ENCODE results near the gene LMAN2.
"Not testable (repeated sequence)": the region's sequence is repeated elsewhere in the genome, so short reads cannot be mapped to it uniquely, and the experiment has no call there.

LMAN2 gene

DNA sequence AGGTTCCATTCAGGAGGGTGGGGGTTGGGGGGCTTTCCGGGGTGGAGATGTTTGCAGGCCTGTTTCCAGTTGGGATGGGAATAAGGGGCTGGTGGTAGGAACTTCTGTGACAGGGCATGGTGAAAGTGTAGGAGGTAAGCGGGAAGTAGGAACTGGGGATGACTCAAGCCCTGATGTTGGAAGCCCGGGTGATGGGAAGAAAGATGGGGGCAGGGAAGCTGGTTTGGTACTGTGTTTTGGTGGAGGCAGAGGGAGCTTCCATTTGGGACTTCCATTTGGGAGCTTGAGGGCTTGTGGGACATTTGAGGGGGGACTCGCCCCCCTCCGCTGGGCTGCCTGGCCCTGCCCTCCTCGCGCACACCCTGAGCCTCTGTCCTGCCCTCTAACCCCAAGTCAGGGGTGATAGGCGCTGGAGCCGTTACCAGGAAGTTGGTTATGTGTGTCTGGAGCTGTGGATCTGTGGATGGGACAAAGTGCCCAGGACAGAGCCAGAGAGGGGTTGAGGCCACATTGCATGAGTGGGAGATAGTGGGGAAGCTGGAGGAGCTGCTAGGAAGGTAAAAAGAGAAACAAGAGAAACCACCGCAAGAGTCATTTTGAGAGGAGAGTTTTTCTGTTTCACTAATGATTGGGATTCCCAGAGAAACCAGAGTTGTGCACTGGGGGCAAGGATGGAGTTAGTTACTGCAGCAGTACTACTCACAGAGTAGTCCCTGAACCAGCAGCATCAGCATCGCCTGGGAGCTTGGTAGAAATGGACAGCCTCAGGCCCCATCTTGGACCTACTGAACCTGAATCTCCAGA lies 12.9 kb upstream of the LMAN2 start:
- DNase-seq (ENCODE audit: low read depth), result no peak

DNA sequence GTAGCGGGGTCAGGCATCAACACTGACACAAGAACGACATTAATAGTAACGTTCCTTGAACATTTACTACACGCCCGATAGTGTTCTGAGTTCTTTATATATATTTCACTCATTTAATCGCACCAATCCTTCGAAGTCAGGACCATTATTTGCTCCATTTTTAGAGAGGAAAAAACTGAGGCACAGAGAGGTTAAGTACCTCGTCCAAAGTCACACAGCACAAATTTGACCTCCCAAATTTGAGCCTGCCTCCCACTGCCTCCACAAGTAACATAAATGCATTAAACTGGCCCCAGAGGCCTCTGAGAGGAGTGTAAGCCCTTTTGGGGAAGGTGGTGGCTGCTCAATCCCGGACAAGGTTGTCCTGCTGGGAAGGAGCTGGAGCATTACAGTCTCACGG lies 12.1 kb upstream of the LMAN2 start:
- no peak for DNase-seq (ENCODE audit: low read depth)

DNA sequence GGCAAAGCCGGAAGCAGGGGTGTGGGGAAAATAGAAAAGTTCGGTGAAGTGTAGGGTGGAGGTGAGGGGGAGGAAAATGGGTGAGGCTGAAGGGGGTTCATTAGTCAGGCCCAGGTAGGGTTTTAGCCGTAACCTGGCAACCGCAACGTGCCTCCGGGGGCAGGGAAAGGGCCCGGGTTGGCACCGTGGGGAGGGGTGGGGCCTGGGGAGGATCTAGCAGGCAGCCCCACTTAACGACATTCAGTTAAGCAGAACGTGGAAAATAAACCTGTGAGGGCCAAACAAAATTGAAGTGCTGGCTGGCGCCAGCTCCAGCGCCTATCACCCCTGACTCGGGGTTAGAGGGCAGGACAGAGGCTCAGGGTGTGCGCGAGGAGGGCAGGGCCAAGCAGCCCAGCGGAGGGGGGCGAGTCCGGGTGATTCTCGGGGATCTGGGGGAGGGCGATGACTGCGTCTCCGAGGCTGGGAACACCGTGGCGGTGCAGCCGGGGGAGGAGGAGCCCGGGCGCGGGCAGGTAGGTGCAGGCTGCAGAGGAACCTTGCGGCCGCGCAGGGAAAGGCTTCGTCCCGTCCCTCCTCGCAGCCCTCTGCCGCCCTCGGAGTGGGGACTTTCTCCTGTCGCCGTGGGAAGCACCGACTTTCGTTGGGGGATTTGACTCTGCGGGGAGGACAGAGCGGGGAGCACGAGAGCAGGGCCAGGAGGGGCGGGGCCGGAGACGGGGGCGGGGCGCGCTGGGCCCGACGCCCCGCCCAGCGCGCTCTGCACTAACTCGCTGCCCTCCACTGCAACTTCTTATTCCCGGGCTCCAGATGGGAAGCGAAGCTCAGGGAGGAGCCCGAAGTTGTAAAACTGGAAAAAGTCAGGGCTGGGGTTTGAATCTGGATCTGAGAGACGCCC lies 11.4 kb upstream of the LMAN2 start:
- DNase-seq (ENCODE audit: low read depth), result no peak

DNA sequence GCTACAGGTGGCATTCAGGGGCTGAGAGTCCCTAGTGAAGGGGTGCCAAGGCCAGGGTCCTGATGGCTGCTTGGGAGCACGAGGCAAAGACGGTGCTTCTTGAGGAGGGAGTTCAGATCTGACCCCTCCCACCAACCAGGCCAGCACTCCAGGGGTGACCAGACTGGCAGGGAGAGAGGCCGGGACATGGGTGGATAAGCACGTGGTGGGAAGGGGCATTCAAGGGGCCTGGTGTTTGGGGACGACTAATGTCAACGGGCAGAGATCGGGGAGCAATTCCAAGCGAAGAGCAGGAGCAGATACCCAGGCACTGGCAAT lies 10.8 kb upstream of the LMAN2 start:
- no peak for DNase-seq (ENCODE audit: low read depth)

DNA sequence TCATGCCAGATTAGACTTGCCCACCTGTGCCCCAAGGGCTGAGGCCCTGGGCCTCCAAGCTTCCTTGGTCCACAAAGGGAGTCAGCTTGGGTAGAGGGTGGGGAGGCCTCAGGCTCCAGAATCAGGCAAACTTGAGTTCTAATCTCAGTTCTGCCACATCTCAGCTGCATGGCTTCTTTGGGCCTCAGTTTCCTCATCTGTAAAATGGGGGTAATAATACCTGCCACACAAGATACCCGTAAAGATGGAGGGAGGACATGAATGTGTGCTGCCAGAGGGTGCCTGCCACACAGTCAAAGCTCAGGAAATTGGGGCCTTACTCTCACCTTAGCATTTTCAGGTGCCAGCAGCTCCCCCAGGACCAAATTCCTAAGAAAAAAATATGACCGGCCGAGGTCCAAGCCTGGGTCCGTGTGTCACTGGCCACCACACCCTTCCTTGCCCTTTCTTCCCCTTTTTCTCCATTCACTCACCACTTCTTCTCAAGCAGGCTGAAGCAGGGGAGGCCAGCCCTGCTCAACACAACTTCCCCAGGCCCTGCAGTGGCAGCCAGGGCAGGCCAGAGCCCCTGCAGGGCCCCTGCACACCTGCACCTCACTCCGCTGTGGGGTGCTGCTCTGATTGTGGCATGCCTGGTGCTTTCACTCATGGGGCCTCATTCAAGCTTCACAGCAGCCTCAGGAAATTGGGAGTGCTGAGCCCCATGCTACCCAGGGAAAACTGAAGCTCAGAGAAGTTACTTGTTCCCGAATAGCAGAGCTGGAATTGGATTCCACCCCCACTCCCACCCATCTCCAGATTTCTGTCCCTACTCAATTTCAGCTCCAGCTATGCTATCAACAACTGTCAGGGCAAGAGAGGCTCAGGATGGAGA lies 10.2 kb upstream of the LMAN2 start:
- DNase-seq (ENCODE audit: low read depth), result no peak

DNA sequence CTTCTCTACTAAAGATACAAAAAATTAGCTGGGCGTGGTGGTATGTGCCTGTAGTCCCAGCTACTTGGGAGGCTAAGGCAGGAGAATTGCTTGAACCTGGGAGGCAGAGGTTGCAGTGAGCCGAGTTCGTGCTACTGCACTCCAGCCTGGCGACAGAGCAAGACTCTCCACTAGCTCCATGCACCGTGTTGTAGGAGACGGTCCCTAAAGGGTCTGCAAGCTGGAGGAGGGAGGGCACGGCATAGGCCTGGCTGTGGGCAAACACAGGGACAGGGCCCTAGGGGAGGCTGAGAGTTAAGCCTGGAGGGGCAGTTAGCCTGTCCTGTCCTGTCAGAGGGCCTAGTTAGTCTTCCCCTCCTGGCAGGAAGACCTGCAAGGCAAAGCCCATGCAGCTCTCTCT lies 9.3 kb upstream of the LMAN2 start:
- not testable (repeated sequence) for DNase-seq (ENCODE audit: low read depth)

DNA sequence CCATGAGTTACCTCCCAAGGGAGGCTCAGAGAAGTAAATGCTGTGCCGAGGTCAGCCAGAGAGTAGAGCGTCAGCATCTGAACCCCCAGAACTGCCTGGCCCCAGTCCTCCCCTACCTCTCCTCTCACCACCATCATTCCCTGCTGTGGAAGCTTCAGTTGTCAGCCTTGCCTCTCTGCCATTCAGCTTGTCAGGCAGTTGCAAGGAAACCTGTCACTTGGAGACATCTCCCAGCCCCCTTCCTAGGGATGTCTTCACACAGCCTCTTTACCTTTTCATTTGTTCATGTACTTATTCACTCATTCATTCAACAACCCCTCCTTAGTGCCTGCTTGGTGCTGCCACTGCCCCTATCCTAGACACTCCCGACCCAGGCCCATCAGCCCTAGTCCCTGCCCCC lies 8.4 kb upstream of the LMAN2 start:
- DNase-seq (ENCODE audit: low read depth), result no peak

DNA sequence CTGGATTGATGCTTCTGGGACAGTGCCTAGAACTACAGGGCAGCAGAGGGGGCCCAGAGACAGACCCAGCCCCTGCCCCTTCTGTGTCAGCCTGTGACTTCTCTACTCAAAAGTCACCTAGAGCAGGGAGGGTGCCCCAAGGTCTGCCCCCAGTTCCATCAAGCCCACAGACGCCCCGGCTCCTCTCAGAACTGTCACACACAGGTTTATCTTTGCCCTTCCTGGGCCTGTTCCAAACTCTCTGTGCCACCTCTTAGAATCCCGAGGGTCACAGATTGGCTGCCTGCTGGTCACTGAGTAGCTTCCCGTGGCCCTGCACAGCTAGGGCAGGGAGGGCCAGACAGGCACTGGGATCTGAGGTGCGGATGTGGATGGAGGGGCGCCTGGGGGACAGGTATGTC lies 8.0 kb upstream of the LMAN2 start:
- DNase-seq (ENCODE audit: low read depth), result no peak

DNA sequence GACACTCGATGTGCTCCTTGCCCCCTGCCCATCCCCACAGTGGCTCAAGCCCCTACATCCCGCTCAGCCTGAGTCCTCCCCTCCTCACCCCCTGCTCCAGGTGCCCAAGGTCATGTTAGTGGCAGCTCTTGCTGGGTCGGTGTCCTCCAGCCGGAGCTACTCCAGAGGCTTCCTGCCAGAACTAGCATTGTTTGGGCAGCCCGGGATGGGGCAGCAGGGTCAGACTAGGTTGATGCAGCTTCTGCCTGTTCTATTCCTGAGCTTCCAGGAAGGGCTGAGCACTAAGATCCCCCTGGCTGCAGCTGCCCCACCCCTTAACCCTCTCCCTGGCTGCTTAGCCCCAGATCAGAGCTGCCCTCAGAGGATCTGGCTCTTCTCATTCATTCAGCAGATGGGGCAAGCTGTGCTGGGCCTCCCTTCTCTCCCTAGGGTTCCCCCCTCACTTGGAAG lies 6.9 kb upstream of the LMAN2 start:
- DNase-seq (ENCODE audit: low read depth), result no peak

DNA sequence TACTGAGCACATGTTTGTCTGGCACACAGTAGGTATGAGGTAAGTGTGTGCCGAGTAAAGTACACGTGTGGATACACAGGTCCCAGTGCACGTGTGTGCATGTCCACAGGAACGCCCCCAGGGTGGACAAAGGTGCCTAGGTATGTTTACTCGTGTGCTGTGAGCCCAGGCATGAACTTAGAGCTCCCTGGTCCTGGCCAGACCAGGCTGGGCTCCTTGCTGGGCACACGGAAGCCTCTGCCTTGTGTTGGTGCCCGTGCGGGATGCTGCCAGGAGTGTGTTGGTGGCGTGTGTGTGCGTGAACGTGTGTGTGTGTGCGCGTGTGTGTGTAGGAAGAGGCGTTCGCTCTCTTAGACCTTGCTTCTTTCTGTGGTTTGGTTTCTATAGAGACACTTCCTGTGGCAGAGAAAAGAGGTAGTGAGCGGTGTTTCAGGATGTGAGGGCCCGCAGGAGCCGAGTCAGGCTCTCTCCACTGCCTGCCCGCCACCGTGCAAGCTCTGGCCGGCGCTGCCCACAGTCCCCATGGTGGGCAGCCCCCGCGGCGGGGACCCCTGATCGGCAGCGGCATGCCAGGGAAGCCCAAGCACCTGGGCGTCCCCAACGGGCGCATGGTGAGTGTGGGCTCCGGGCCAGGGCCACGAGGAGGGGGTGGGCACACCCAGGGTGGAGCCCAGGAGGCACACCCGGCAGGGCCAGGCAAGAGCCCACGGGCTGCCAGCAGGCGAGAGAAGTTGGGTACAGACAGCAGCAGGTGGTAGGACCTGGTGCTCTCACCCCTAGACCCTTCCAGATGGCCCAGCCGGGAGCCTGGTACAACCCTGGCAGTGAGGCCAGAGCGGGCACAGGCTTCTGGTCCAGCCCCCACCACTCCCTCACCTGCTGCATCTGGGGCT lies 6.2 kb upstream of the LMAN2 start, which contains the start of gene RGS14:
RGS14 (plus strand) TSS at position 466 of the 893 bp plus-strand sequence; CDS start at position 567, 101 bp downstream.
- no peak for DNase-seq (ENCODE audit: low read depth)

DNA sequence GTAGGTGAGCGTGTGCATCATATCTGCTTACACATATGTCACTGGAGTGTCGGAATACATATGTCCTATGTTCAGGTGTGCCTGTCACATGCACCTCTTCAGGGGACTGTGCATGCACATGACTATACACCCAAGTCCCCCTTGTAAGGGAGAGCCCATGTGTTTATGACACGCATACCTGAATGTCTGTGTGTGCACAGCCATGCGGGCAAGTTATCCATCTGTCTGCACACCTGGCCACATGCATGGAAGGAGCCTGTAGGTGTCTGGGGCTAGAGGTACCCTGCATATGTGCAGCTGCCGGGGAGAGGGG lies 5.6 kb upstream of the LMAN2 start:
- DNase-seq (ENCODE audit: low read depth), result no peak

DNA sequence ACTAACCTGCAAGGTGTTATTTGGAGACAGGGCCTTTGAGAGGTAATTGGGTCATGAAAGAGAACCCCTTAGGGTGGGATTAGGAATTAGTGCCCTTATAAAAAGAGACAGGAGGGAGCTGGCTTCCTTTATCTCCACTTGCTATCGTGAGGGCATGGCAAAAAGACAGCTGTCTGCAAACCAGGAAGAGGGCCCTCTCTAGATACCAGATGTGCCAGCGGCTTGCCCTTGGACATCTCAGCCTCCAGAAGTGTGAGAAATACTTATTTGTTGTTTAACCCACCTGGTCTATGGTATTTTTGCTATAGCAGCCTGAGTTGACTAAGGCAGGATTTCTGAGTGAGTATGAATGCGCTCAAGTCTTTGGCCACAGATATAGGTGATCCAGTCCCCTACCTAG lies 5.3 kb upstream of the LMAN2 start:
- no peak for DNase-seq (ENCODE audit: low read depth)

DNA sequence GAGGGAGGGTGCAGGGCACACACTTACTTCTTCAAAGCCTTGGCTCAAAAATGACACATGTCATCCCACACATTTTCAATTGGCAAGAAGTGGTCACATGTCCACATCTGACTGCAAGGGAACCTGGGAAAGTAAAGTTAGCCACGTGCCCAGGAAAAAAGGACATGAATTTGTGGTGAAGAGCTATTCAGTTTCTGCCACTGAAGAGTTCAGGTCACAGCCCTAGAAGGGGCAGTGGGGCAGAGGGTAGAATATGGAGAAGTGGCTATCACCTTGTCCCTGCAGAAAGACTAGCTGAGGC lies 4.3 kb upstream of the LMAN2 start:
- DNase-seq (ENCODE audit: low read depth), result no peak

DNA sequence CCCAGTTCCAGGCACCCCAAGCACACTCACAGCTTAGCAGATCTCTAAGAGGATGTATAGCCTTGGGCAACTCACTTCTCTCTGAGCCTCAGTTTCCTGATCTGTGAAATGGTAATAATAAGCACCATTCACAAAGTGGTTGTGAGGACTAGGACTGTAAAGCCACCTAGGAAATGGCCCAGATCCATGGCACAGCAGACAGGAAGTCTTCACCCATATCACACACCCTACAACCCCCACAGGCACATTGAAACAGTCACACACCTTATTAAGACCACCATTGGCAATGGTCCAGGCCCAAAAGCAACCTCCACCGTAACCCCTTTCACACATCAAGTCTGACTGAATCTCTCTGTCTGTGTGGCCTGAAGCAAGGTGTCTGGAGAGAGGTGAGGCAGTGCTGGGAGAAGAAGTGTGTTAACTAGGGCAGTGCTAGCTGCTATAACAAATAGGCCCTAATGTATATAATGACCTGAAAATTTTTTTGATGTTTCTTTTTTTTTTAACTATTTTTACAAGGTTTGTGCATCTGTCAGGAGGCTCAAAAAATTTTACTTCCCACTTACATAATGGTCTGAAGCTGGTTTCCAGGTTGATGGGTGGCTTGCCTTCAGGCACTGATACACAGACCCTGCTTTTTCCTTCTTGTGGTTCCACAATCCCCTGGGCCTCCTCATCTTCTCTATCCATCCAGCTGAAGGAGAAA lies 3.8 kb upstream of the LMAN2 start:
- no peak for DNase-seq (ENCODE audit: low read depth)

DNA sequence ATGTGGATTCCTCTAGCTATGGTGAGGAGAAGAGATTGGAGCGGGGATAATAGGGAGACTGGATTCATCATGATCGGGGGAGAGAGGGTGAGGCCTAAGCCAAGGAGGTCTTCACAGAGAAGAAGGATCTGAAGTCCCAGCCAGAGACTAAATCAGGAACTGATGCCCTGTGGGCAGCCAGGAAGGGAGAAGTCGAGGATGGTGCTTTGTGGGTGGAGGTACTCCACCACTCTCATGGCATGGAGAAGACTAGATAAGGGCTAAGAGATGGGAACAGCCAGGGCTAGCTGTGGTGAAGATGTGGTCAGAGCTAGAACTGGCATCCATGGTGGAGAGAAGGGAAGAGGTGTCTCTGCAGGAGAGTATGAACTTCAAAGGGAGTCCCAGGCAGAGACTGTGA lies 3.2 kb upstream of the LMAN2 start:
- DNase-seq (ENCODE audit: low read depth), result no peak

DNA sequence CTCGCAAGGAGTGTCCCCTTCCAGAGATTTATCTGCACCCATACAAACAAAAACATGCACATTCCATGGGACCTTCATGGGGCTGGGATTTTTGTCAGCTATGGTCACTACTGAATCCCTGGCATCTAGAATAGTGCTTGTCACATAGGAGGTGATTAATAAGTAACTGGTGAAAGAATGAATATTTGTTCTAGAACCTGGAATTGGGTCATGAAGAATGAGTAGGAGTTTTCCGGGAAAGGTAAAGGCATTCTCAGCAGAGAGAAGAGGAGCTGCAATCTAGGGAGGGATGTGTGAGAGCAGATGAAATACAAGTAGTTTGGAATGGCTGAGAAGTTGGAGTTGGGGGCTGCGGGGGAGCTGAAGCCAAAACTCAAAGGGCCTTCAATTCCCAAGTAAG lies 2.8 kb upstream of the LMAN2 start:
- DNase-seq (ENCODE audit: low read depth), result no peak

DNA sequence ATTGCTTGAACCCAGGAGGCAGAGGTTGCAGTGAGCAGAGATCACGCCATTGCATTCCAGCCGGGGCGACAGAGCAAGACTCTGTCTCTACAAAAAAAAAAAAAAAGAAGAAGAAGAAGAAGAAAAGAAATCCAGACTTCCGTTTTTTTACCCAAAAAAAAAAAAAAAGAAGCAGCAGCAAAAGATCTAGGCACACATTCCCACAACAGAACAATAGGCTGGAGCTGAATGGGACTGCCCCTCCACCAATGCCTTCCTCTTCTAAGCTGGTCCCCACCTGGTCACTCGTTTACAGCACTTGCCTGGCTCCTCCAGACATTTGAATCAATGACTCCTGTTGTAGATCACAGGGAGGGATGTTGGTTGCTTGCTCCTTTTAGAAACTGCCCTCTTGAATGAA lies 1.6 kb upstream of the LMAN2 start:
- no peak for DNase-seq (ENCODE audit: low read depth)

DNA sequence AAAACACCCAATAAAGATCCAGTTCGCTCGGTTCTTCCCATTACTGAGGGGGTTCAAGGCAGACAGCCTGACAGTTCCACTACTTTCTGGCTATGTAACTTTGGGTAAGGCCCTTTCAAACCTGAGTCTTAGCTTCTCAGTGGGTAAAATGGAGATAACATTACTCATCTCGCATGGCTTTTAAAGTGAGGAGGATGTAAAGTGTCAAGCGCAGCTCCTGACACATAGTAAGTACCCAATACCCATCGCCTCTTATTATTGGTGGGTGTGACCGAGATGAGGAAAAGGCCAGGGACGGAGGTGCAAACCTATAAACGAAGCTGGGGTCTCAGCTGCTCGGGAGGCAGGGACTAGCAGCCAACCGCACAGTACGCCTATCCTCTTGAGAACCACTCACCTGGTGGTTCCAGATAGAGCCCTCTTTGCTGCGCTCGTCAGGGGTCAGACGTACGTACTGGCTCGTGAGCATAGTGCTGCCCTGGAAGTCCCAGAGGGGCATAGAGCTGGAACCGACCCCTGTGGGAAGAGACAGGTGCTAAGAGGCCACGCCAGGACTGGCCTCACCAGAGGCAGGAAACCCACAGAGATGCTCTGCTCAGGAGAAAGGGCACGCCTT lies 584 bp downstream of the LMAN2 start:
- DNase-seq (ENCODE audit: low read depth), result no peak

DNA sequence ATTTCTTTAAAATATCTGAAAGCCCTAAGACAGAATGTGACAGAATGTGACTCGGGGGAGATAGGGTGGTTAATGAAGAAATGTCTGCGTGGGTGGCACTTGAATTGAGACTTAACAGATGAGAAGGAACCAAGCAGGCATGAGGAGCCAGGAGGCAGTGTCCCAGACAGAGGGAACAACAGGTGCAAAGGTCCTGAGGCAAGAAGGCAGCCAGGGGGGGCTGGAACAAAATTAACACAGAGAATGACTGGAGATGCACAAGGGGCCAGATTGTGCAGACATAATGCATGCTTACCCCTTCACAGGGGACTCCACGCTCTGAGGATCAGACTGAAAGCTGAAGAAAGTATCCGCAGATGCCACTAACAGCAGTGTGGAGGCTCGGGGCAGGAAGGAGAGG lies 1.7 kb downstream of the LMAN2 start:
- no peak for DNase-seq (ENCODE audit: low read depth)

DNA sequence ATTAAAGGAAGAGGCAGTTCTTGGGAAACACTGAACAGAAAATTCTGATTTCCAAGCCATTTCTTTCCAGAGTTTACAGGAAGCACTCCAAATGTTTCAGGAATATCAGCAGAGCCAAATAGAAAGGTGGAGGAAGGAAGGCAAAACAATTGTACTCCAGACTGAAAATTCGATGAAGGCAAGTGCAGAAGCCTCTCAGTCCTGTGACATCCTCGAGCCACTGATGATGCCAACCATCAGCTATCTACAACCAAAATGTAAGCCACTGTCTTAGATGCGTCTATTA lies 2.2 kb downstream of the LMAN2 start:
- no peak for DNase-seq (ENCODE audit: low read depth)

DNA sequence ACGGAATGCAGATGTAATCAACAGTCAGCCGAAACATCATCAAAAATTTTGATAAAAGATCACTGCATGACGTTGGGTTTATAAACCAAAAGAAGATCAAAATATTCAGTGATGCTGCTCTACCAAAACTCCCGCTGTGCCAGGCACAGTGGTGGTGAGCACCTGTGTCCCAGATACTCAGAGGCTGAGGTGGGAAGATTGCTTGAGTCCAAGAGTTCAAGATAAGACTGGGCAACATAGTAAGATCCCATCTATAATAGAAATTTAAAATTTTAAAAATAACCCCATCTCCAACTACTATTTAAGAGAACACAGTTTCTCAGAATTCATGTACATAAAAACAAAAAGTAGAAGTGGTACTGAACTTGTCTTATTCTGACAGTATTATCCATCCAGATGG lies 3.8 kb downstream of the LMAN2 start:
- DNase-seq (ENCODE audit: low read depth), result no peak

Measured in HS-27A (cell line).